Measurements from ENCODE around the gene POLR2L.

GRCh38 chr11:843818-844692 lies 1.7 kb upstream of the POLR2L start:
- TF ChIP-seq MXI1 (IDR thresholded peaks at IDR 0.05; ENCODE audit: low read depth, low read length) (no peak), EP300 (IDR thresholded peaks at IDR 0.05; ENCODE audit: borderline replicate concordance in 1 of 2, low read depth in 1 of 2, low read length in 1 of 2) (peak in 1 of 2 experiments; percentile 74; a peak in 1 of 4 replicates)

Measured in SK-N-SH (cell line).